Suprapubic skin (tissue), 4 donors: ENCODE results near the gene WDR62.

Experiments used
- EP300 ChIP-seq: sonication (generic); formaldehyde crosslinking; IDR thresholded peaks from one replicate; pipeline ENCODE4 v1.6.1; 2017; ENCODE audit warnings: antibody characterized with exemption
- POLR2A ChIP-seq, 2 donors: fragments of 450-650 bp; IDR thresholded peaks; one replicate each; pipeline ENCODE4 v1.6.1; 2017; ENCODE audit warnings: antibody characterized with exemption in 2 of 2, mild to moderate bottlenecking in 2 of 2, moderate library complexity in 2 of 2
- POLR2AphosphoS5 ChIP-seq, 3 donors: sonication (generic); formaldehyde crosslinking; IDR thresholded peaks; one replicate each; pipeline ENCODE4 v1.6.1; 2017; ENCODE audit warnings: antibody characterized with exemption in 3 of 3
- TF ChIP-seq, protein P1 (sequence below), 2 donors: fragments of 200-600 bp in 1 of 2; fragments of 450-650 bp in 1 of 2; sonication (generic) in 1 of 2; IDR thresholded peaks; one replicate each; pipeline ENCODE4 v1.5.1; 2016 to 2019; ENCODE audit warnings: antibody characterized with exemption in 2 of 2, mild to moderate bottlenecking in 1 of 2, moderate library complexity in 1 of 2

DNA sequence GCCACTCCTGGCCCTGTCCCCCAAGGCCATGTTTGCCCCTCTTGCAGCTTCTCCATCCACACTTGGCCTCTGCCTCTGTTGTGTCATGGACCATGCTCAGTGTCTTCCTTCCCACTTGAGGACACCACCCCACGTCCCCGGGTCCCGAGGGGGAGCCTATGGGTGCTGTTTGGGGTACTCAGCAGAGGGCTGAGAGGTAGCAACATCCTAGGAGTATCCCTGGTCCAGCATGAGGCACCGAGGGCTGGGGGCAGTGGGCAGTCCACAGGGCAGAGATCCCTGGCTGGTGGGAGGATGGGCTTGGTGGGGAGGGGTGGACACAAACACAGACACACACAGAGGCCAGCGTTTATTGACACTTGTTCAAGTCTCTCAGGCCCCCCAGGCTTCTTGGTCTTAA is 95.9 kb downstream of the WDR62 start:
- no peak for TF ChIP-seq POLR2AphosphoS5 (IDR thresholded peaks at IDR 0.05)
- no peak for TF ChIP-seq POLR2A (IDR thresholded peaks at IDR 0.05)
- TF ChIP-seq, protein P1, sequence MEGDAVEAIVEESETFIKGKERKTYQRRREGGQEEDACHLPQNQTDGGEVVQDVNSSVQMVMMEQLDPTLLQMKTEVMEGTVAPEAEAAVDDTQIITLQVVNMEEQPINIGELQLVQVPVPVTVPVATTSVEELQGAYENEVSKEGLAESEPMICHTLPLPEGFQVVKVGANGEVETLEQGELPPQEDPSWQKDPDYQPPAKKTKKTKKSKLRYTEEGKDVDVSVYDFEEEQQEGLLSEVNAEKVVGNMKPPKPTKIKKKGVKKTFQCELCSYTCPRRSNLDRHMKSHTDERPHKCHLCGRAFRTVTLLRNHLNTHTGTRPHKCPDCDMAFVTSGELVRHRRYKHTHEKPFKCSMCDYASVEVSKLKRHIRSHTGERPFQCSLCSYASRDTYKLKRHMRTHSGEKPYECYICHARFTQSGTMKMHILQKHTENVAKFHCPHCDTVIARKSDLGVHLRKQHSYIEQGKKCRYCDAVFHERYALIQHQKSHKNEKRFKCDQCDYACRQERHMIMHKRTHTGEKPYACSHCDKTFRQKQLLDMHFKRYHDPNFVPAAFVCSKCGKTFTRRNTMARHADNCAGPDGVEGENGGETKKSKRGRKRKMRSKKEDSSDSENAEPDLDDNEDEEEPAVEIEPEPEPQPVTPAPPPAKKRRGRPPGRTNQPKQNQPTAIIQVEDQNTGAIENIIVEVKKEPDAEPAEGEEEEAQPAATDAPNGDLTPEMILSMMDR (IDR thresholded peaks at IDR 0.05): no peak
- no peak for TF ChIP-seq EP300
